ENCODE measurements around the gene SLCO4A1.

DNA sequence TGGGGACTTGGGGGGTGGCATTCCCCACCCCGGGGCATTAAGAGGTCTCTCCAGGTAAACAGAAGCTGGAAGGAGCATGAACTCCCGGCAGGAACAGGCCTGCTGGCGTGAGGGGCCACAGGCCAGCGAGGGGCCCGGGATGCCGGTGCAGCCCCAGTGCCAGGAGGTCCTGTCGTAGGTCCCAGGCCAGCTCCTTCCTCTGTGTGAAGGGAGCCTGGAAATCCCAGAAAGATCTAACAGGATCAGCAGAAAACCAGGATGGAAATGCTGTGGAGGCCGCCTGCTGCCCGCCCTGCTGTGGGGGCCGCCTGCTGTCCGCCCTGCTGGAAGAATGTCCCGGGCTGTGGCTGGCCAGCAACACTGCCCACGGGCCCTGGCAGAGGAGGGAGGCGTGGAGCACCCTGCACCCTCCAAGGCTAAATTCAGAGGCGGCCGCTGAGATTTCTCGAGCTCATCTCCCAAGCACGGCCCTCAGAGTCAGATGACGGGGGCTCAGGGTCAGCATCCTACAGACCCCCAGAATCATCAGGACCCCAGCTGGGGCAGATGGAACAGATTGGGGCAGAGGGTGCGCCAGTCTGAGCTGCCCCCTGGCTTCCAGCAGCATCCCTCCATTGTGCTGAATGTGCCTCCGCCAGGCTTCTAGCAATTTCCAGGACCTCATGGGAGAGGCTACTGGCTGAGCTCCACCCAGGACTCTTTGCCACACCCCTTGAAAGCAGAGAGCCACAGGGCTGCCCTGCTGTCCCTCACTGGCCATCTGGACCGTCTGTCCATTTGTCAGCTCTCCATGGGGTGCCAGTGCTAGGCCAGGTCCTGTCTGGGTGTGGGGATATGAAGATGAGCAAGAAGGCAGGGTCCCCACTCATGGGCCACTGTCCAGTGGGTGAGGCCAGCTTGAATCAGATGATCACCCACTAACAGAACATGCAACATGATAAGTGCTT is 32.2 kb upstream of the SLCO4A1 start:
- TF ChIP-seq POLR2A (conservative IDR thresholded peaks at IDR 0.05) (no peak), ARID2 (IDR thresholded peaks at IDR 0.05) (no peak), JUNB (CRISPR knock-in tag; conservative IDR thresholded peaks at IDR 0.05) (no peak), RAD51 (IDR thresholded peaks at IDR 0.05; ENCODE audit: borderline replicate concordance, low read depth) (no peak), EZH2 (IDR thresholded peaks at IDR 0.05; ENCODE audit: borderline replicate concordance, low read depth, low read length) (no peak), ZNF24 (IDR thresholded peaks at IDR 0.05) (no peak), CXXC5 (CRISPR knock-in tag; IDR thresholded peaks at IDR 0.05) (no peak), TOE1 (IDR thresholded peaks at IDR 0.05; ENCODE audit: borderline replicate concordance) (no peak), TOE1 (CRISPR knock-in tag; IDR thresholded peaks at IDR 0.05; ENCODE audit: borderline replicate concordance, low read depth) (no peak), FOS (IDR thresholded peaks at IDR 0.05; ENCODE audit: extremely low read depth, insufficient read length) (no peak), SP1 (CRISPR knock-in tag; IDR thresholded peaks at IDR 0.05) (no peak)
- TF ChIP-seq, protein P1, sequence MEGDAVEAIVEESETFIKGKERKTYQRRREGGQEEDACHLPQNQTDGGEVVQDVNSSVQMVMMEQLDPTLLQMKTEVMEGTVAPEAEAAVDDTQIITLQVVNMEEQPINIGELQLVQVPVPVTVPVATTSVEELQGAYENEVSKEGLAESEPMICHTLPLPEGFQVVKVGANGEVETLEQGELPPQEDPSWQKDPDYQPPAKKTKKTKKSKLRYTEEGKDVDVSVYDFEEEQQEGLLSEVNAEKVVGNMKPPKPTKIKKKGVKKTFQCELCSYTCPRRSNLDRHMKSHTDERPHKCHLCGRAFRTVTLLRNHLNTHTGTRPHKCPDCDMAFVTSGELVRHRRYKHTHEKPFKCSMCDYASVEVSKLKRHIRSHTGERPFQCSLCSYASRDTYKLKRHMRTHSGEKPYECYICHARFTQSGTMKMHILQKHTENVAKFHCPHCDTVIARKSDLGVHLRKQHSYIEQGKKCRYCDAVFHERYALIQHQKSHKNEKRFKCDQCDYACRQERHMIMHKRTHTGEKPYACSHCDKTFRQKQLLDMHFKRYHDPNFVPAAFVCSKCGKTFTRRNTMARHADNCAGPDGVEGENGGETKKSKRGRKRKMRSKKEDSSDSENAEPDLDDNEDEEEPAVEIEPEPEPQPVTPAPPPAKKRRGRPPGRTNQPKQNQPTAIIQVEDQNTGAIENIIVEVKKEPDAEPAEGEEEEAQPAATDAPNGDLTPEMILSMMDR (IDR thresholded peaks at IDR 0.05 in 2 of 3, conservative IDR thresholded peaks at IDR 0.05 in 1 of 3; ENCODE audit: insufficient read depth in 2 of 3, low read depth in 1 of 3, low read length in 3 of 3) = no peak
- TF ChIP-seq, protein P2, sequence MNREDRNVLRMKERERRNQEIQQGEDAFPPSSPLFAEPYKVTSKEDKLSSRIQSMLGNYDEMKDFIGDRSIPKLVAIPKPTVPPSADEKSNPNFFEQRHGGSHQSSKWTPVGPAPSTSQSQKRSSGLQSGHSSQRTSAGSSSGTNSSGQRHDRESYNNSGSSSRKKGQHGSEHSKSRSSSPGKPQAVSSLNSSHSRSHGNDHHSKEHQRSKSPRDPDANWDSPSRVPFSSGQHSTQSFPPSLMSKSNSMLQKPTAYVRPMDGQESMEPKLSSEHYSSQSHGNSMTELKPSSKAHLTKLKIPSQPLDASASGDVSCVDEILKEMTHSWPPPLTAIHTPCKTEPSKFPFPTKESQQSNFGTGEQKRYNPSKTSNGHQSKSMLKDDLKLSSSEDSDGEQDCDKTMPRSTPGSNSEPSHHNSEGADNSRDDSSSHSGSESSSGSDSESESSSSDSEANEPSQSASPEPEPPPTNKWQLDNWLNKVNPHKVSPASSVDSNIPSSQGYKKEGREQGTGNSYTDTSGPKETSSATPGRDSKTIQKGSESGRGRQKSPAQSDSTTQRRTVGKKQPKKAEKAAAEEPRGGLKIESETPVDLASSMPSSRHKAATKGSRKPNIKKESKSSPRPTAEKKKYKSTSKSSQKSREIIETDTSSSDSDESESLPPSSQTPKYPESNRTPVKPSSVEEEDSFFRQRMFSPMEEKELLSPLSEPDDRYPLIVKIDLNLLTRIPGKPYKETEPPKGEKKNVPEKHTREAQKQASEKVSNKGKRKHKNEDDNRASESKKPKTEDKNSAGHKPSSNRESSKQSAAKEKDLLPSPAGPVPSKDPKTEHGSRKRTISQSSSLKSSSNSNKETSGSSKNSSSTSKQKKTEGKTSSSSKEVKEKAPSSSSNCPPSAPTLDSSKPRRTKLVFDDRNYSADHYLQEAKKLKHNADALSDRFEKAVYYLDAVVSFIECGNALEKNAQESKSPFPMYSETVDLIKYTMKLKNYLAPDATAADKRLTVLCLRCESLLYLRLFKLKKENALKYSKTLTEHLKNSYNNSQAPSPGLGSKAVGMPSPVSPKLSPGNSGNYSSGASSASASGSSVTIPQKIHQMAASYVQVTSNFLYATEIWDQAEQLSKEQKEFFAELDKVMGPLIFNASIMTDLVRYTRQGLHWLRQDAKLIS (CRISPR knock-in tag; IDR thresholded peaks at IDR 0.05) = no peak

Data from K562 (cell line).